IMR-90 (cell line): ENCODE data around the gene NOP9.

Source experiments
- BHLHE40 ChIP-seq: fragments of 150-350 bp; IDR thresholded peaks from 2 replicates; pipeline ENCODE4 v1.6.1; 2016; ENCODE audit warnings: mild to moderate bottlenecking, low read depth, low read length
- CEBPB ChIP-seq: IDR thresholded peaks from 2 replicates; pipeline ENCODE4 v1.6.1; 2012; ENCODE audit warnings: low read depth, low read length, improper control_type of control experiment
- FOS ChIP-seq: fragments of 150-350 bp; IDR thresholded peaks from 2 replicates; pipeline ENCODE4 v1.6.1; 2016; ENCODE audit warnings: low read depth, low read length
- MAFK ChIP-seq: IDR thresholded peaks from 2 replicates; pipeline ENCODE4 v1.6.1; 2012; ENCODE audit warnings: low read depth, low read length, improper control_type of control experiment
- MAZ ChIP-seq: IDR thresholded peaks from 2 replicates; pipeline ENCODE4 v1.6.1; 2012; ENCODE audit warnings: low read depth, mild to moderate bottlenecking, low read length, improper control_type of control experiment, moderate library complexity, borderline replicate concordance
- MXI1 ChIP-seq: IDR thresholded peaks from 2 replicates; pipeline ENCODE4 v1.6.1; 2012; ENCODE audit warnings: low read depth, mild to moderate bottlenecking, low read length, moderate library complexity, borderline replicate concordance
- POLR2A ChIP-seq: IDR thresholded peaks from 2 replicates; pipeline ENCODE4 v1.6.1; 2012; ENCODE audit warnings: mild to moderate bottlenecking, low read depth, low read length
- RAD21 ChIP-seq: IDR thresholded peaks from 2 replicates; pipeline ENCODE4 v1.6.1; 2012; ENCODE audit warnings: low read length, improper control_type of control experiment
- RCOR1 ChIP-seq: IDR thresholded peaks from 2 replicates; pipeline ENCODE4 v1.6.1; 2012; ENCODE audit warnings: mild to moderate bottlenecking, low read length, improper control_type of control experiment; ENCODE audit not compliant: insufficient replicate concordance
- RFX5 ChIP-seq: IDR thresholded peaks from 2 replicates; pipeline ENCODE4 v1.8.0; 2012; ENCODE audit warnings: low read depth, mild to moderate bottlenecking, low read length, moderate library complexity
- SMC3 ChIP-seq: fragments of 150-350 bp; IDR thresholded peaks from 2 replicates; pipeline ENCODE4 v1.6.1; 2016; ENCODE audit warnings: low read depth, mild to moderate bottlenecking, antibody characterized with exemption, low read length, moderate library complexity
- TF ChIP-seq, protein P1 (sequence below): conservative IDR thresholded peaks from 2 replicates; pipeline ENCODE4 v1.5.1; 2012; ENCODE audit warnings: mild to moderate bottlenecking, low read depth, low read length, improper control_type of control experiment
- TF ChIP-seq, protein P2 (sequence below): fragments of 150-350 bp; IDR thresholded peaks from 2 replicates; pipeline ENCODE4 v1.6.1; 2017; ENCODE audit warnings: mild to moderate bottlenecking, antibody characterized with exemption, low read length, low read depth
- TF ChIP-seq, protein P3 (sequence below): fragments of 150-350 bp; IDR thresholded peaks from 2 replicates; pipeline ENCODE4 v1.6.1; 2016; ENCODE audit warnings: low read depth, mild to moderate bottlenecking, low read length, moderate library complexity, borderline replicate concordance

DNA sequence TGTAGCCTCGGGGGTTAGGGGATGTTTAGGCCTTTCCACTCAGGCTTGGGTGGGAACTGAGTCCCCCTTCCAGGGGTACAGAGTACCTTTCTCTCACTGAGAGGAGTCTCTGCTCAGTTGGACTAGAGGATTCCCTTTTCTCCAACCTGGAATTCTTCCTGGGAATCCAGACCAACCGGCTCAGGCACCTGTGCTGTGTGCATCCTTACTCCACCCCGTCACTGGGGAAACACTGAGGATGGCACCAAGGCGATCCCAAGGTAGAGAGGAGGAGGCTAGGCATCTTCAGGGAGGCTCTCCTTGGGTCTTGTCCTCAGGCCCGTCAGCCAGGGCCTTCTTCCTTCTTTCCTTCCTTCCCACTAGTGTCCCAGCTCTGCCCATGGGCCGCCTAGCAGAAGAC, 35.8 kb upstream of the NOP9 start:
- TF ChIP-seq, protein P1, sequence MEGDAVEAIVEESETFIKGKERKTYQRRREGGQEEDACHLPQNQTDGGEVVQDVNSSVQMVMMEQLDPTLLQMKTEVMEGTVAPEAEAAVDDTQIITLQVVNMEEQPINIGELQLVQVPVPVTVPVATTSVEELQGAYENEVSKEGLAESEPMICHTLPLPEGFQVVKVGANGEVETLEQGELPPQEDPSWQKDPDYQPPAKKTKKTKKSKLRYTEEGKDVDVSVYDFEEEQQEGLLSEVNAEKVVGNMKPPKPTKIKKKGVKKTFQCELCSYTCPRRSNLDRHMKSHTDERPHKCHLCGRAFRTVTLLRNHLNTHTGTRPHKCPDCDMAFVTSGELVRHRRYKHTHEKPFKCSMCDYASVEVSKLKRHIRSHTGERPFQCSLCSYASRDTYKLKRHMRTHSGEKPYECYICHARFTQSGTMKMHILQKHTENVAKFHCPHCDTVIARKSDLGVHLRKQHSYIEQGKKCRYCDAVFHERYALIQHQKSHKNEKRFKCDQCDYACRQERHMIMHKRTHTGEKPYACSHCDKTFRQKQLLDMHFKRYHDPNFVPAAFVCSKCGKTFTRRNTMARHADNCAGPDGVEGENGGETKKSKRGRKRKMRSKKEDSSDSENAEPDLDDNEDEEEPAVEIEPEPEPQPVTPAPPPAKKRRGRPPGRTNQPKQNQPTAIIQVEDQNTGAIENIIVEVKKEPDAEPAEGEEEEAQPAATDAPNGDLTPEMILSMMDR, result no peak
- no peak for TF ChIP-seq RAD21
- TF ChIP-seq POLR2A, result no peak
- TF ChIP-seq FOS, result no peak
- TF ChIP-seq MAFK, result no peak
- TF ChIP-seq CEBPB, result no peak
- TF ChIP-seq RFX5, result no peak
- TF ChIP-seq SMC3, result no peak
- TF ChIP-seq, protein P2, sequence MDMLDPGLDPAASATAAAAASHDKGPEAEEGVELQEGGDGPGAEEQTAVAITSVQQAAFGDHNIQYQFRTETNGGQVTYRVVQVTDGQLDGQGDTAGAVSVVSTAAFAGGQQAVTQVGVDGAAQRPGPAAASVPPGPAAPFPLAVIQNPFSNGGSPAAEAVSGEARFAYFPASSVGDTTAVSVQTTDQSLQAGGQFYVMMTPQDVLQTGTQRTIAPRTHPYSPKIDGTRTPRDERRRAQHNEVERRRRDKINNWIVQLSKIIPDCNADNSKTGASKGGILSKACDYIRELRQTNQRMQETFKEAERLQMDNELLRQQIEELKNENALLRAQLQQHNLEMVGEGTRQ, result no peak
- no peak for TF ChIP-seq MAZ
- TF ChIP-seq MXI1, result no peak
- TF ChIP-seq RCOR1, result no peak
- TF ChIP-seq, protein P3, sequence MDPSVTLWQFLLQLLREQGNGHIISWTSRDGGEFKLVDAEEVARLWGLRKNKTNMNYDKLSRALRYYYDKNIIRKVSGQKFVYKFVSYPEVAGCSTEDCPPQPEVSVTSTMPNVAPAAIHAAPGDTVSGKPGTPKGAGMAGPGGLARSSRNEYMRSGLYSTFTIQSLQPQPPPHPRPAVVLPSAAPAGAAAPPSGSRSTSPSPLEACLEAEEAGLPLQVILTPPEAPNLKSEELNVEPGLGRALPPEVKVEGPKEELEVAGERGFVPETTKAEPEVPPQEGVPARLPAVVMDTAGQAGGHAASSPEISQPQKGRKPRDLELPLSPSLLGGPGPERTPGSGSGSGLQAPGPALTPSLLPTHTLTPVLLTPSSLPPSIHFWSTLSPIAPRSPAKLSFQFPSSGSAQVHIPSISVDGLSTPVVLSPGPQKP, result no peak
- TF ChIP-seq BHLHE40, result no peak
